Vagina (tissue), 2 donors: ENCODE data around the gene CKS1B.

Experiments used
- CTCF ChIP-seq, 3 experiments: fragments of 450-650 bp in 2 of 3; fragments of 200-600 bp in 1 of 3; sonication (generic) in 1 of 3; IDR thresholded peaks; one replicate each; pipeline ENCODE4 v1.5.1; 2017 to 2019; ENCODE audit warnings: antibody characterized with exemption in 3 of 3, mild to moderate bottlenecking in 2 of 3, moderate library complexity in 2 of 3
- POLR2A ChIP-seq, 2 donors: fragments of 450-650 bp; IDR thresholded peaks; one replicate each; pipeline ENCODE4 v1.6.1; 2017; ENCODE audit warnings: antibody characterized with exemption in 2 of 2, mild to moderate bottlenecking in 2 of 2, moderate library complexity in 2 of 2
- POLR2AphosphoS5 ChIP-seq, 2 donors: sonication (generic); formaldehyde crosslinking; IDR thresholded peaks; one replicate each; pipeline ENCODE4 v1.9.0; 2017; ENCODE audit warnings: antibody characterized with exemption in 2 of 2, mild to moderate bottlenecking in 2 of 2, low read depth in 1 of 2; ENCODE audit not compliant: insufficient read depth in 1 of 2

- TF ChIP-seq CTCF (IDR thresholded peaks at IDR 0.05) (no peak), POLR2A (IDR thresholded peaks at IDR 0.05) (no peak), POLR2AphosphoS5 (IDR thresholded peaks at IDR 0.05; ENCODE audit: insufficient read depth in 1 of 2, low read depth in 1 of 2) (no peak)
Measured at GRCh38 chr1:154956544-154956941, 17.9 kb upstream of the CKS1B start.
